Inflammatory macrophage treated with lipopolysaccharide for 4 hours (primary cell): ENCODE results near the gene GOLT1A.
A peak's percentile ranks its signal among the peaks of the same experiment; 100 is the strongest.

Experiments
- DNase-seq: peaks from one replicate; pipeline ENCODE4 v3.0.0-alpha.2; 2020

GOLT1A gene

DNA sequence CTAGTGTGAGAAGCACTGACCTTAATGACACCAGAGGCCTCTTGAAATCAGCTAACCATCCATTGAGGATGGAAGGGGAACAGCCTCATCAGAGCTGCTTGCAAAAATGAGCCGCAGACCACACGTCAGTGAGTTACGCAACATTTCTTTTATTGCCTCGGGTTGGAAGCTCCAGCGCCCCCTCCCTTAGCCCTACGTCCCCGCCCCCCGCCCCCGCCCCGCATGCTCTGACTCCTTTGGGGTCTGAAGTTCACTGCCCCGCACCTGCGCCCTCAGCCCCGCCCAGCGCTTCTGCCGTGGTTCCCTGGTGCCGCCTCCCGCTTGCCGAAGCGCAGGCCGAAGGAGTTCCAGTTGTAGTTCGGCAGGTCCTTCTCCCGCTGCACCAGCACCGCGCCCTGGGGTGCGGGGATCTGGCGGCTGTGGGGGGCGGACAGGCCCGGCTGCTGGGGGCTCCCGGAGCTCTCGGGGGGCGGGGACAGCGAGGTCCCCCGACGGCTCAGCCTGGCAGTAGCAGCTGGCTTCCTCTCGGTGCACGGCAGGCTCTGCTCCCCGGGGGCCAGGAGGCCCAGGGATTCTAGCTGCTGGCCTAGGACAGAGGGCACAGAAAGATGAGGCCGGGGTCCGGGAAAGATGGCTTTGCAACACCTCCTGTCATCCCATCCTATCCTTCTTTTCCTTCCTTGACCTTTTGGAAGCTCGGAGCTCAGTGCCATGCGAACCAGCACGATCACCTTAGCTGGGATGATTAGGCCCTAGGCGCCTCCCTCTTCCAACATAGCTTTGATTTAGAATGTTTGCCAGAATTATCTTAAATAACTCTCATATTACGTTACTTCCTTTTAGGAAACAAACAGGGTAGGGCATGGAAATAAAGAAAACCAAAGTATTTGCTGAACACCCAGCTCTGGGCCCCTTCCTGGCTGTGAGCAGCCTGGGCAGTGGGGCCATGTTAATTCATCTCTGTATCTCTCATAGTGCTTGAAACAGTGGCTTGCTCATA lies 23.3 kb downstream of the GOLT1A start:
- DNase-seq, result peak; percentile 80

DNA sequence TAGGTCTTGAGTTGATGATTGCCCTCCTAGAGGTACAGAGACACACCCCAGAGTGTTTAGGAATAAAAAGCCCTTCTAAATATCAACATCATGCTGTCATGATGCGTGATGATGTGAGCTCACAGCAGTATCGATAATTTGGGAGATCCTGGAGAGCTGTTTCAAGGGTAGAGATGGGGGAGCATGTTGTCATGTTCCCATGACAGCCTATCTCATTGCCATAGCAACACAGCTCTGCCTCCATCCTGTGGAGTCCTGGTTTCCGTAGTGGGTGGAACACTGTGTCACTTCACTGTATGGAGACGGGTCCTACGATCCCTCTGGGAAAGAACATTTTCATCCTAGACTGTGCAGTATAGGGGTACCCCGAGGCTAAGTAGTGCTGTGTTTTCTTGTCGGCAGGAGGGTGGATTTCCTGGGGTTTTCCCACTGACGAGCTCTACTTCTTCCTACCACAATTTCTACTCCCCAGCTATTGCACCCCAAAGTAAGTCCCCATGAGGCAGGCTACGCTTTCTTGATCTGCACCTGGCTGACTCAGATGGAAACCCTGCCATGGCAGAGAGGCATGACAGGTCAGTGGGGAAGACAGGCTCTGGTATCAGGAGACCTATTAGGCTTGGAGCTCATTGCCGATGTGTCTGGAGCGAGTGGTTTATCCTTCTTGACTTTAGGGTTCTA lies 24.7 kb downstream of the GOLT1A start:
- no peak for DNase-seq

DNA sequence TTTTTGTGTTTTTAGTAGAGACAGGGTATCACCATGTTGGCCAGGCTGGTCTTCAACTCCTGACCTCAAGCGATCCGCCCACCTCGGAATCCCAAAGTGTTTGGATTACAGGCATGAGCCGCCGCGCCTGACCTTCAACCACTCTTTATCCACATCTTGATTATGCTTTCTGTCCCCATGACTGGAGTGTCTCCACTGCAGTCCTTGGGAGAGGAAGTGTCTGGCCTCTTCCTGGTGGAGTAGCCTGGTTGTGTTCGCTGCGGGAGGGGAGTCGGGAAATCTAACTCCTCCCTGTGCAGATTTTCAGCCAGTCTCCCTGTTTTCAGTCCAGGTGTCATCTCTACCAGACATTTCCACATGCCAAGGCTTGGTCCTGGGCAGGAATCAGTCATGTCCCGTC lies 27.2 kb downstream of the GOLT1A start:
- no peak for DNase-seq

DNA sequence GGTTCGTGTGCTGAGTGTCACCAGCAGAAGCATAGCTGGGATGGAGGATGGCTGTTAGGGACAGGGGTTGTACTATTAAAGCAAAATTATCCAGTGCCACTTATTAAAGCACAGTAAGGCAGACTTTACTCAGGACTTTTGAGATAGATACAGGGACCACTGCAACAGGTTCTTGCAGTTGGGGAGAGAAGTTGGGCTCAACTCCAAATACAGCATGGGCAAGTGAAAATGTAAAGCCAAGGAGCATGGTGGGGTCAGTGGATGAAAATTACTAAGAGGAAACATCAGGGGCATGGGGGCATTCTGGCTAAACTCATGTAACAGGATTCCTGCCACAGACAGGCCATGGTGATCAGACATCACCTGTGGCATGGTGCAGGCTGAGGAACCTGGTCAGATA lies 32.7 kb downstream of the GOLT1A start:
- DNase-seq, result no peak

DNA sequence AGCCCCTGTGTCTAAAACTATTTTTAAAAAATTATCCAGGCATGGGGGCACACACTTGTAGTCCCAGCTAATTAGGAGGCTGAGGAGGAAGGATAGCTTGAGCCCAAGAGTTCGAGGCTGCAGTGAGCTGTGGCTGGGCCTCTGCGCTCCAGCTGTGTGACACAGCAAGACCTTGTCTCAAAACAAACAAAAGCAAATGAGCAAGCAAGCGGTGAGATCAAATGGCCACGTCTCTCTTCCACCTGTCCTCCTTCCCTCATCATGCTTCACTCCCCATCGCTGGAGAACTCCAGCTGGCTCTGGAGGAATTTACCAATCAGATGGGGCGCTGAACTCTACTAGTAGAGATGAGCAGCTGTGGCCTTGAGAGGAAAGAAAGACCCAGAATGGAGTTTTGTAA lies 33.7 kb downstream of the GOLT1A start:
- DNase-seq, result no peak

DNA sequence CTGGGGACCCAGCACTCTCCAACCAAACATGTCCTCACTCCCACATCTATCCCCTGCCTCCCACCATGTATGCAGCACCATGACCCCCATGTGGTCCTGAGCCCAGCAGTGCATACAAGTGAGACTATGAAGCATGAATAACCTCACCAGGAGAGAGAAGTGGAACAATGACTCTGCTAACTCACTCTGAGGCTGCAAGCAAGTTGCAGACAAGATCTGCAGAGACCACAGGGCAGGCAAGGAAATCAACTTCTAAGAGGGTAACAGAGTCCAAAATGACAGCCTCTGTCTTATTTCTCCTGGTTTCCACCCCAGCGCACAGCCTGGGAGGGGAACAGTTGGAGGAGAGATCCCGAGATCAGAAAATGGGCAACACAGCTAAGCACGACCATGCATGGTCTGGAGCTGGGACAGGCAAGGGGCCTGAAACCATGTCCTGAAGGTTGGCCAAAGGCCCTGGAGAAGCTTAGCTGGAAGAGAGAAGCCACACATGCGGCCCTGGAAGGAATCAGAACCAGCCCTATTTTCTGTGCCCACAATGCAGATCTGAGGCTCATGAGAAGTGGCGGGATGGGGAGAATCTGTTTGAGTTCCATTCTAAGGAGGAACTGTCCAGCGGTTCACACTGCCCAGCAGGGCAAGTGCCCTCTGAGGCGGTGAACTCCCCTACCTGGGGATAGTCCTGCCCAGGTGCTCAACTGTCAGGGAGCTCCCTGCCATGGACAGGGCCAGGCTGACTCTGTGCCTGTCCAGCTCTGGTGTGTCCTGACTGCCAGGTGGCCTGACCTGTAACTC lies 35.1 kb downstream of the GOLT1A start:
- no peak for DNase-seq

DNA sequence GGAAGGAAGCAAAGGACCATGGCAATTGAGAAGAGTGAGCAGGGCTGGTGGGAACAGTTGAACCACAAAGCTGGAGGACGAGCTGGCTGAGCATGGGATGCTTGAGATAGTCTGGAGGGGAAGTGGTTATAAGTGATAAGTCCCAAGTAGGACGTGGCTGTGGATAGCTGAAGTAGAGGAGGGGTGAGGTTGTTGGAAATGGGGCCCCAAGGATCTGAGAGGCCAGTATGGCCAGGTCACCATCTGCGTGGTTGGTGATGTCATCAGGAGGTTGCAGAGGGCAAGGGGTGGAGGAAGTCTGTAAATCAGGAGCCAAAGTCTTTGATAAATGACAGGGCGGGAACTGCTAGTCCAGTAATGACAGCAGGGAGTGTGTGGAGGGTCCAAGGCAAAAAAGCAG lies 36.7 kb downstream of the GOLT1A start:
- DNase-seq, result peak; percentile 14

DNA sequence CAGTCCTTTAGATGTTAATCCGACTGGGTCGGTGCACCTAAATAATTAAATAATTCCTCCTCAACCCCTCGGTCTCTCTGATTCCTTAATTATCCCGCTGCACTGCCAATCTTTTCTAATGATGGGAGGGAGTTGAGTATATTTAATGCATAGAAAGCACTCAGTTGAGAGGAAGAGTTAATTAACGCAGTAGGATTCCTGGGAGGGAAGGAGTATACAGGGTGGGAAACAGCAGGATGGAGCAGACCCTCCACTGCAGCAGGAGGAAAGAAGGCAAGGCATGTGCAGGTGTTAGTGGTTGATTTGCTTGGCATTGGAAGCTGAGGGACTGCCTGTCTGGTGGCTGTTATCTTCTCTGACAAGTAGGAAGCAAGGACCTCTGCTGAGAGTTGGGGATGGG lies 37.7 kb downstream of the GOLT1A start:
- no peak for DNase-seq

DNA sequence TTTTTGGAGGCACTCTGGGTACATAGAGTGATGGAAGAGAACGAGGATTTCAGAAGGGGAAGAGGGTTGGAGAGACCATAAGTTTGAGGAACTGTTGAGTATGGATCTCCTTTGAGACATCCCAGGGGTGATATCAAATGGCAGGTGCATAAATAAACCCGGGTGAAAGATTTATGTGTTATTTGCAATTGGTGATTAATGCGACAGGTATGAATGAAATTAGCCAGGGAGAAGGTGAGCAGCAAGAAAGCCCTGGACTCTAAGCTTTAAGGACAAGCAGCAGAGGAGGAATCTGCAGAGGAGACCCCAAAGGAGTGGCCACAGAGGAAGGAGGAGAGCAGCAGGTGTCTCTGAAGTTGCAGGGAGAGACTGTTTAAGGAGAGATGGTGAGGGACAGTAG lies 38.8 kb downstream of the GOLT1A start:
- DNase-seq, result no peak

DNA sequence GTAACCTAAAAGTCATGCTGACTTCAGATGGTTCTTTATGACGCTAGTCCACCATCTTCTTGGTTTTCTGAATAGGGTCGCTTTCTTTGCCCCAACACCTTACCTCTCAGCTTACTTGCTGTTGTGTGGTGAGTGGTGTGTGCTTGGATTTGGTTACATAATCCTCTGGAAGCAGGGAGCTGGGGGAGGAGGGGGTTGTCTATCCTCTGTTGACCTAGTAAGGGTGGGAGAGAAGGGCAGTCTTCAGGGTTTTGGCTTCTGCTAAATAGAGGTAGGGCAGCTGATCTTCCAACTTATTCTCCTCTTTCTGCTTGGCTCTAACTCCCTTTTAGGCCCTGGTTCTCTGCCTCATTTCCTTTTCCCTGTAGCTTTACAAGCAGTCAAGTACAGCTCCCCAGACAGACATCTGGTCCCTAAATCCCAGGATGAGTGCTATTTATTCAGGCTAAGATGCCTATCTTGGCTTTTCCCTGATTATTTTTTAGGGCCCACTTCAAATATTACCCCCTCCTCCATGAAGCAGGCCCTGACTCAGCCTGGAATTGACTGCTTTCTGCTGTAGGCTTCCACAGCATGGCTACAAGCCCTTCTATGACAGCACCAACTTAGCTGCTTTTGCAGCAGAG lies 41.3 kb downstream of the GOLT1A start:
- DNase-seq, result no peak

DNA sequence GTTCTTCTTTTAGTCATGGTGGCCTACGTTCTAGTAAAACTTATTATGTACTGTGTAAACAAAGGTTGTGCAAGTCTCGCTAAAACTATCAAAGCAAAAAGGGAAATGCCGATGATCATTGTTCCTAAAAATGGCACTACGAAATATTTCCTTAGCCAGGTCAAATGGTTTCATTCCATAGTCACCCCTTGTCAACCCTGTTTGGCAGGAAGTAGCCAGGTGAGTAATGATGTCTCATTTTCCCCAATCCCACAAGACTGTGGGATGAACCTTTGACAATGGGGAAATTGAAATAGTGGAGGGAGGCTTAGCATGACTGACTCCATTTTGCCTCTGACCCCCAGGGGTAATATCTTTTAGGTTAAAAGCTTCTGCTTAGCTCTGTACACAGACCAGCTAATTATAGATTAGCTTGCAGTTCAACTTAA lies 42.0 kb downstream of the GOLT1A start:
- DNase-seq, result peak; percentile 54

DNA sequence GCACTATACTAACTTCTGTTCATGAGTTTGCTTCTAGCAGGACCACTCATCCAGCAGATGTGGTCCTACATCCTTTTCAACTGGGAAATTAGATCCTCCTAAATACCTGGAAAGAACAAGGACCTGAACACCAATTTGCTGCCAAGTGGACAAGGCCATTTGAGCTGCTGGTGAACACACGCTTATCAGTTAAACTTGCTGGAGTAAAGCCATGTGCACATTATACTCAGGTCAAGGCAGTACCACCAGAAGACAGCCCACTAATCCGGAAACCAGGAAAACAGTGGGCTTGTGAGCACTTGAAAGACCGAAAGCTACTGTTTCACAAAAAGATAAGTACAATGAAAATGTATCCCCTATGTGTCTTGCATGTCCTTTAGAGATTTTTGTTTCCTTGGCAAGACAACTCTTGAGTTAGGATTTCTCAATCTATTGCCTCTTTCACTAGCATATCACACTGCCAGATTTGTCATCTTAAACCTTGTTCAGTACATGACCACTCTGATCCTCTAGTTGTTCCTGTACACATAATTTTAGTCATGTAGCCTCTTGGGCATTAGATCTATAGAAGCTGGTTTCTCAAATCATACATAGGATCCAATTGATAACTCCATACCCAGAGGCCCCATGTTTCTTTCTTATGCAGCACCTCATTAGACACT lies 43.2 kb downstream of the GOLT1A start:
- no peak for DNase-seq

DNA sequence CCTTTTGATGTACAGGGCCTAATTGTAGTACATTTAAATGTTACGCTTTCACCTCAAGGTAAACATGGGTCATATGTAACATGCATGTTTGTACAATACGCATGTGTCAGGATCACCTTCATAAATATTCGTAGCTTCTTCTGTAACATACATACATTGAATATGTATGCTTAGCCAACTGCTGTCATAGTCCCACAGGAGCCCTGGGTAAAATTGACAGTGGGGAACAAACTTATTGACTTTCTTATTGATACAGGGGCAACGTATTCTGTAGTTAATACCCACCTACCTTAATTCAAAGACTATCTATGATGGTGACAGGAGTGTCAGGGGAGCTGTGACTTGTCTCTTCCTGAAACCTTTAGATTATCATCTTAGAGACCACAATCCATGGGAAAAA lies 43.9 kb downstream of the GOLT1A start:
- no peak for DNase-seq

DNA sequence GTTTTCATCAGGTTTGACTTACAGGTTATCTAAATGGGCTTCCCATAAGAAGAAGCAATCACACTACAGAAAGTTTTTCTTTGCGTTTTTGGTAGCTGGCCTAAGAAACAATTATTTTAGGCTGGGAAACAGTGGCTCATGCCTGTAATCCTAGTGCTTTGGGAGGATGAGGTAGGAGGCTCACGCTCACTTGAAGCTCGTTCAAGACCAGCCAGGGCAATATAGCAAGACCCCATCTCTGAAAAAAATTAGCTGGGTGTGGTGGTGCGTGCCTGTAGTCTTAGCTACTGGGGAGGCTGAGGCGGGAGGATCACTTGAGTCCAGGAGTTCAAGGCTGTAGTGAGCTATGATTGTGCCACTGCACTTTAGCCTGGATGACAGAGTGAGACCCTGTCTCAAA lies 46.1 kb downstream of the GOLT1A start:
- DNase-seq, result no peak

DNA sequence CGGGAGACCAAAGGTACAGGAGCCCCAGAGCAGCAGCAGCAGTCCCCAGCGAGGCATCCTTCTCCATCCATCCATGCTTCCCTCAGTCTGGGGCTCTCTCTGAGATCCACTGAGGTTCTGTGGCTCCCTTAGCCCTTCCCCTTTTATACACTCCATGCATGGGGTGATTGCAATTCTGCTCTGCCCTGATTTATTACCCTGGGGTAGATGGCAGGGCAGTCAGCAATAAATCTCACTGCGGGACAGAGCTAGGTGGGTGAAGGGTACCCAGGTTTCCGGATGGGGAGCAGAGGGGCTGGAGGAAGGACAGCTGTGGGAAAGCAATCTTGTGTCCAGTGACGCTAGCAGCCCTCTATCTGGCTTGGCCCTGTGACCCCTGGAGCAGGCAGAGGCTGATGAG lies 47.6 kb downstream of the GOLT1A start, which contains the start of gene REN:
Gene REN (minus strand): TSS at position 119 of the 400 bp plus-strand sequence. CDS start 44 bp downstream, at position 75.
- no peak for DNase-seq

DNA sequence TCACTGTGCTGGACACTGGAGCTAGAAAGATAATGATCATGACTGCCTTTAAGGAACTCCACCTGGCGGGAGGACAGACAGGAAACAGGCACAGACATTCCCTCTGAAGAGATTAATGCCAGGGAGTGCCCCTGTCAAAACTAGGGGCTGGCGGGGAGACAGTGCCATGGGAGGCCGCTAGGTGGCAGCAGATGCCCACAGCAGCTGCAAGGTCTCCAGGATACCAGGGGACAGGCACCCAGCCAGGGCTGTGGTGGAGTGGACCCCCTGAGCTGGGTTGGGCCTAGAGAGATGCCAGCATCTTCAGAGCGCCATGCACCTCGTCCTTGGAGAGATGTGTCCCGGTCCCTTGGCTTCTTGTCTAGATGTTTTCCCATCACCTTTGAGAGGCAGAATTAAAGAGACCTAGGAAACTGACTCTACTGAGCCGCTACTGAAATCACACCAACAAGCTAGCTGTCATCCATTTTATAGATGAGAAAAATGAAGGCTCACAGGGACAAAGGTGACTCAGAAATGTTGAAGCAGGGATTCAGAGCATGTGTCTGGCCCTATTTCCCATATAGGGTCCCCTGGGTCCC lies 51.2 kb downstream of the GOLT1A start:
- peak; percentile 57 for DNase-seq

DNA sequence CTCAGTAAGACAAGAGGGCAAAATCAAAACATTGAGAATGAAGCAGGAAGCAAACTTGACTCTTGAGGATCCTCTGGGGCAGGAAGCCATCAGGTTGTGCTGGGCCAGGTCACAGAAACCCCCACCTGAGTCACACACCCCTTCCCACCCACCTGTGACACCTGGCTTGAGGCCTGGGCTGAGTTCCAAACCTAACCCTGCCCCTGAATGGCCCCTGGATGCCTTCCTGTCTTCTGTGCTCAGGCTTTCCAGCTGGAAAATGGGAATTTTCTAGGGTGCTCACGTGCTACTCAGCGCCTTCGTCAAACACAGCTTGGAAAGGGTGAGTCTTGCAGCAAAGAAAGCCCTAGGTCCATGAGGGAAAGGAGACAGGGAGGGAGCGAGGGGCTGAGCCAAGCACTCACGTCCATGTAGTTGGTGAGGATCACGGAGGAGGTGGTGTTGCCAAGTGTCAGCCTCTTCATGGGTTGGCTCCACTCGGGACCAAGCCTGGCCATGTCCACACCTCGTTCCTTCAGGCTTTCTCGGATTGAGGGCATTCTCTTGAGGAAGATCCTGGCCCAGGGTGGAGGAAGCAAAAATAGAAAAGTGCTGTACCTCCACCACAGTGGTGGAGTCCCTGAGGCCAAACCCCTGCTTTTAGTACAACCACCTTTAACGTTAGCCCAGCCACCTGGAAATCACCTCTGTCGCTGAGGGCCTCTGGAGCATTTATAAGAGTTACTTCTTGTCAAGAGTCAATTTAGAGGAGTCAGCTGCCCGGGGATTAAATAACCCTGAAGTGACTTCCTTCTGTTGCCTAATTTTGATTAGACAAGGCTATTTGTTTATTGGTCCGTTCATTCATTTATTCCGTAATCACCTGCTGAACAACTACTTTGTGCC lies 51.9 kb downstream of the GOLT1A start:
- no peak for DNase-seq

DNA sequence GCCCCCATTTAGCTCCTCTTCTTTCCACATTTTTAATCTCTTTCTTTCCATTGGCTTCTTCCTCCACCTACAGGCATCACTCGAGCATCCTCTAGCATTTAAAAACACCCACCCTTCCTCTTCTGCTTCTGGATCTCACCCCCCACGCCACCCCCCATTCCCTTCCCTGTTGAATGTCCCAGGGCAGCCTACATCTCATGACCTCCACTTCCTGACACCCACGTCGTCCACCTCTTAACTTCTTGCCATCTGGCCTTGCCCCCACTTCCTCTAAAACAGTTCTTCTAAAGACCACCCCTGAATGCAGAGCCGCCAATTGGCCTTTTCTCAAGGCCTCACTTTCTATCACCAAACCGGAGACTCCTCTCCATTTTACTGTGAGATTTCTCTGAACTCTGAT lies 55.8 kb downstream of the GOLT1A start:
- DNase-seq, result peak; percentile 12

DNA sequence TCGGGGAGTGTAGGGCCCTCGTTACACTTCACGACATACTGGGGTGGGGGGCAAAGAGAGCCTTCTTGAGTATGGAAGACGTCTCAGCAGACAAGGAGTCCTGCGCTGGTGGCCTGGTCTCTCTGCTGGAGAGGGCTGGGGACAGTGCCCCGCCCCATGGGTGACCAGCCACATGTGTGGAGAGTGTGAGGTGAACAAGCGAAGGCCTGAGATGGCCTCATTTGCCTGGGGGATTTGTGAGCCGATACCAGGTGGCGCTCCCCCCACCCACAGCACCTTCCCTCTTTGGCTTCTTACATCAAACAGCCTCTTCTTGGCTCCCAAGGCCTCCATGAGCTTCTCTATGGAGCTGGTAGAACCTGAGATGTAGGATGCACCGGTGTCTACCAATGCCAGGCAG lies 57.9 kb downstream of the GOLT1A start:
- no peak for DNase-seq

DNA sequence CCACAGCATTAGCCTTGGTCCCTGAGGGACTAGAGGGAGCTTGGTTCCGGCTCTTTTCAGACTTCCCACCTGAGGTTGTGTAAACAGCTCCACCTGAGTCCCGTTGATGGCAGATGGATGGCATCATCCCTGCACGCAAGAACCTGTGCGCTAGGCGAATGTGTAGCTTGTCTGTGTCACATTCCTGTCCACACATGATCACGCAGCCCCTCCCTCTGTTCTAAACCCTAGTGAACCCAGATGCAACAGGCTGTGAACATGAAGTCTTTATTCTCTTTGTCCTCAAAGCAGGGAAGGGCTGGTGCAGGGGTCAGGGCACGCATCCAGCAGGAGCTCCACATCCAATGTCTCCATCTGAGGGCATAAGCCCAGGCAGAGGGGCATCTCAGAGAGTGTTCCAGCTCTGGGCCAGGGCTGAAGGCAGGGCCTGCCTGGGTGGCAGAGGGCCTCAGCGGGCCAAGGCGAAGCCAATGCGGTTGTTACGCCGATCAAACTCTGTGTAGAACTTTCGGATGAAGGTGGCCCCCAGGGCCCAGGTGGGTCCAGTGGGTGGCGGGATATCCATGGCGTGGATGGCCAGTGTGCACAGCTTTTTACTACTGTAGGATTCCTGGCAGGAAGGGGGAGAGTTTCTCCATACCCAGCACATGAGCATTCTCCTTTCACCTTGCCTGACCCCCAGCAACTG lies 59.1 kb downstream of the GOLT1A start:
- DNase-seq, result no peak
